Measurements from ENCODE around the gene SPAG16.
"Not testable (repeated sequence)": the region's sequence is repeated elsewhere in the genome, so short reads cannot be mapped to it uniquely, and the experiment has no call there.

The SPAG16 gene

GRCh38 chr2:213275265-213275664 lies 9.0 kb upstream of the SPAG16 start:
- DNase-seq, result no peak

- not testable (repeated sequence) for DNase-seq
These were observed 7.1 kb upstream of the SPAG16 start for GRCh38 chr2:213277134-213277533.

GRCh38 chr2:213279116-213279620 lies 5.1 kb upstream of the SPAG16 start:
- DNase-seq, result no peak

- DNase-seq, result no peak
These were observed 4.3 kb upstream of the SPAG16 start for GRCh38 chr2:213279971-213280370.

GRCh38 chr2:213281156-213281555 lies 3.1 kb upstream of the SPAG16 start:
- no peak for DNase-seq

- no peak for DNase-seq
These were observed 1.1 kb downstream of the SPAG16 start for GRCh38 chr2:213285404-213285803.

- DNase-seq, result no peak
These were observed 1.9 kb downstream of the SPAG16 start for GRCh38 chr2:213286161-213286560.

GRCh38 chr2:213288913-213289700 lies 4.8 kb downstream of the SPAG16 start:
- DNase-seq, result no peak

GRCh38 chr2:213290501-213290900 lies 6.2 kb downstream of the SPAG16 start:
- DNase-seq, result no peak

GRCh38 chr2:213296270-213296669 lies 12.0 kb downstream of the SPAG16 start:
- DNase-seq, result no peak

GRCh38 chr2:213306316-213306942 lies 22.2 kb downstream of the SPAG16 start:
- DNase-seq, result no peak

- no peak for DNase-seq
These were observed 31.1 kb downstream of the SPAG16 start for GRCh38 chr2:213315168-213315876.

GRCh38 chr2:213316001-213316735 lies 31.9 kb downstream of the SPAG16 start:
- no peak for DNase-seq

- no peak for DNase-seq
These were observed 33.7 kb downstream of the SPAG16 start for GRCh38 chr2:213317929-213318328.

- DNase-seq, result no peak
These were observed 36.3 kb downstream of the SPAG16 start for GRCh38 chr2:213320604-213321003.

GRCh38 chr2:213336253-213336770 lies 52.0 kb downstream of the SPAG16 start:
- no peak for DNase-seq

- no peak for DNase-seq
These were observed 69.2 kb downstream of the SPAG16 start for GRCh38 chr2:213353419-213353818.

- DNase-seq, result no peak
These were observed 92.4 kb downstream of the SPAG16 start for GRCh38 chr2:213376644-213377043.

- DNase-seq, result not testable (repeated sequence)
These were observed 122.8 kb downstream of the SPAG16 start for GRCh38 chr2:213407027-213407426.

GRCh38 chr2:213408426-213409070 lies 124.3 kb downstream of the SPAG16 start:
- DNase-seq, result not testable (repeated sequence)

- DNase-seq, result not testable (repeated sequence)
These were observed 126.4 kb downstream of the SPAG16 start for GRCh38 chr2:213410687-213411086.

All from NCI-H1694 treated with DMSO at 0.1 percent for 48 hours (cell line).